Liver (tissue), 3 donors: ENCODE results near the gene PAH.

Experiments used
- FOXA1 ChIP-seq: IDR thresholded peaks from 2 replicates; pipeline ENCODE4 v1.6.1; 2016; ENCODE audit warnings: antibody characterized with exemption
- GABPA ChIP-seq, 2 donors: IDR thresholded peaks in 1 of 2; conservative IDR thresholded peaks in 1 of 2; 2 replicates each; pipeline ENCODE4 v1.6.1; 2016; ENCODE audit warnings: antibody characterized with exemption in 2 of 2, mild to moderate bottlenecking in 1 of 2, moderate library complexity in 1 of 2
- NR2F2 ChIP-seq: IDR thresholded peaks from 2 replicates; pipeline ENCODE4 v1.6.1; 2016; ENCODE audit warnings: antibody characterized with exemption
- REST ChIP-seq: IDR thresholded peaks from 2 replicates; pipeline ENCODE4 v1.6.1; 2016; ENCODE audit warnings: antibody characterized with exemption, mild to moderate bottlenecking
- YY1 ChIP-seq: IDR thresholded peaks from 2 replicates; pipeline ENCODE4 v1.6.1; 2016; ENCODE audit warnings: antibody characterized with exemption, mild to moderate bottlenecking
- TF ChIP-seq, protein P1 (sequence below): fragments of 150-350 bp; IDR thresholded peaks from 2 replicates; pipeline ENCODE4 v1.5.1; 2017; ENCODE audit warnings: improper control_type of control experiment, low read depth, low read length; ENCODE audit not compliant: missing input control
- TF ChIP-seq, protein P2 (sequence below): IDR thresholded peaks from 2 replicates; pipeline ENCODE4 v1.6.1; 2016; ENCODE audit warnings: antibody characterized with exemption
- TF ChIP-seq, protein P3 (sequence below): IDR thresholded peaks from 2 replicates; pipeline ENCODE4 v1.6.1; 2016; ENCODE audit warnings: antibody characterized with exemption
- donor health status: healthy.
- donor health status: healthy.

DNA sequence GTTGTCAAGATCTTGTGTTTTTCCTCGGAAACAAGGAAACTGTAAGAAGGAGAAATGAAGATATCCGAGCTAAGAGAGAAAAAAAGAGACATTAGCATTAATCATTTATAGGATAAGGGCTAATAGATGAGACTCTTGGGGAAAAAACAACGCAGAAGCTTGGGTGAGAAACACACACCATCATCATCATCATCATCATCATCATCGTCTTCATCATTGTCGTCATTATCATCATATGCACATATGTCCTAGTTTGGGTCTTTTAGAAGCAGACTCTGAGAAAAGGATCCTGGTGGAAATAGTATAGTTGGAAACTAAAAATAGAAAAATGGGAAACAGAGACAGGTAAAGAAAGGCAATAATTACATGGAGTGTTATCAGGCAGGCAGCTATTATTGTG, 95.9 kb downstream of the PAH start:
- TF ChIP-seq, protein P1, sequence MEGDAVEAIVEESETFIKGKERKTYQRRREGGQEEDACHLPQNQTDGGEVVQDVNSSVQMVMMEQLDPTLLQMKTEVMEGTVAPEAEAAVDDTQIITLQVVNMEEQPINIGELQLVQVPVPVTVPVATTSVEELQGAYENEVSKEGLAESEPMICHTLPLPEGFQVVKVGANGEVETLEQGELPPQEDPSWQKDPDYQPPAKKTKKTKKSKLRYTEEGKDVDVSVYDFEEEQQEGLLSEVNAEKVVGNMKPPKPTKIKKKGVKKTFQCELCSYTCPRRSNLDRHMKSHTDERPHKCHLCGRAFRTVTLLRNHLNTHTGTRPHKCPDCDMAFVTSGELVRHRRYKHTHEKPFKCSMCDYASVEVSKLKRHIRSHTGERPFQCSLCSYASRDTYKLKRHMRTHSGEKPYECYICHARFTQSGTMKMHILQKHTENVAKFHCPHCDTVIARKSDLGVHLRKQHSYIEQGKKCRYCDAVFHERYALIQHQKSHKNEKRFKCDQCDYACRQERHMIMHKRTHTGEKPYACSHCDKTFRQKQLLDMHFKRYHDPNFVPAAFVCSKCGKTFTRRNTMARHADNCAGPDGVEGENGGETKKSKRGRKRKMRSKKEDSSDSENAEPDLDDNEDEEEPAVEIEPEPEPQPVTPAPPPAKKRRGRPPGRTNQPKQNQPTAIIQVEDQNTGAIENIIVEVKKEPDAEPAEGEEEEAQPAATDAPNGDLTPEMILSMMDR = no peak
- TF ChIP-seq YY1 = no peak
- TF ChIP-seq, protein P2, sequence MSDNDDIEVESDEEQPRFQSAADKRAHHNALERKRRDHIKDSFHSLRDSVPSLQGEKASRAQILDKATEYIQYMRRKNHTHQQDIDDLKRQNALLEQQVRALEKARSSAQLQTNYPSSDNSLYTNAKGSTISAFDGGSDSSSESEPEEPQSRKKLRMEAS = no peak
- TF ChIP-seq NR2F2 = no peak
- TF ChIP-seq GABPA (IDR thresholded peaks at IDR 0.05 in 1 of 2, conservative IDR thresholded peaks at IDR 0.05 in 1 of 2) = no peak
- TF ChIP-seq REST = no peak
- TF ChIP-seq, protein P3, sequence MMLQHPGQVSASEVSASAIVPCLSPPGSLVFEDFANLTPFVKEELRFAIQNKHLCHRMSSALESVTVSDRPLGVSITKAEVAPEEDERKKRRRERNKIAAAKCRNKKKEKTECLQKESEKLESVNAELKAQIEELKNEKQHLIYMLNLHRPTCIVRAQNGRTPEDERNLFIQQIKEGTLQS = no peak
- TF ChIP-seq FOXA1 = no peak
